Loucy (cell line): ENCODE results near the gene DNASE2B.

Source experiments
- H2AFZ ChIP-seq: fragments of 200-600 bp; sonication (generic); 2 replicates; pipeline ENCODE4 v1.6.0; 2016; ENCODE audit warnings: antibody characterized with exemption, mild to moderate bottlenecking, low read length, moderate library complexity
- H3F3A ChIP-seq: fragments of 200-600 bp; 2 replicates; pipeline ENCODE4 v1.6.0; 2016; ENCODE audit warnings: antibody characterized with exemption, low read depth, mild to moderate bottlenecking
- H3K27me3 ChIP-seq: fragments of 200-600 bp; sonication (generic); 2 replicates; pipeline ENCODE4 v1.6.1; 2014; ENCODE audit warnings: low read length, mild to moderate bottlenecking; ENCODE audit not compliant: insufficient read depth, poor library complexity, severe bottlenecking
- H3K36me3 ChIP-seq: fragments of 200-600 bp; sonication (generic); 2 replicates; pipeline ENCODE4 v1.6.1; 2016; ENCODE audit warnings: low read length; ENCODE audit not compliant: insufficient read depth
- H3K4me1 ChIP-seq: fragments of 200-600 bp; sonication (generic); 2 replicates; pipeline ENCODE4 v1.5.1; 2014; ENCODE audit warnings: low read length, mild to moderate bottlenecking; ENCODE audit not compliant: insufficient read depth, poor library complexity, severe bottlenecking
- H3K4me2 ChIP-seq: fragments of 200-600 bp; sonication (generic); 2 replicates; pipeline ENCODE4 v1.6.0; 2014; ENCODE audit warnings: antibody characterized with exemption, low read length, low read depth, mild to moderate bottlenecking; ENCODE audit not compliant: poor library complexity, severe bottlenecking
- H3K4me3 ChIP-seq: fragments of 200-600 bp; sonication (generic); 2 replicates; pipeline ENCODE4 v1.5.1; 2014; ENCODE audit warnings: low read length, mild to moderate bottlenecking, mixed read lengths; ENCODE audit not compliant: poor library complexity, severe bottlenecking
- H3K79me2 ChIP-seq: fragments of 200-600 bp; sonication (generic); 2 replicates; pipeline ENCODE4 v1.6.1; 2014; ENCODE audit warnings: low read length; ENCODE audit not compliant: insufficient read depth
- H3K9ac ChIP-seq: fragments of 200-600 bp; sonication (generic); 2 replicates; pipeline ENCODE4 v1.6.0; 2014; ENCODE audit warnings: mild to moderate bottlenecking, low read depth, low read length, moderate library complexity; ENCODE audit not compliant: poor library complexity, severe bottlenecking
- H3K9me2 ChIP-seq: fragments of 200-600 bp; sonication (generic); replicated peaks from 2 replicates; pipeline ENCODE4 v1.6.1; 2016; ENCODE audit warnings: low read depth, low read length, mixed read lengths
- H3K9me3 ChIP-seq: fragments of 200-600 bp; sonication (generic); 2 replicates; pipeline ENCODE4 v1.6.1; 2014; ENCODE audit warnings: mild to moderate bottlenecking, antibody characterized with exemption, low read length, low read depth; ENCODE audit not compliant: insufficient read depth
- H4K20me1 ChIP-seq: fragments of 200-600 bp; sonication (generic); 2 replicates; pipeline ENCODE4 v1.6.0; 2014; ENCODE audit warnings: antibody characterized with exemption, low read length, mild to moderate bottlenecking; ENCODE audit not compliant: insufficient read depth, poor library complexity, severe bottlenecking
- EZH2phosphoT487 ChIP-seq: fragments of 200-600 bp; IDR thresholded peaks from 2 replicates; pipeline ENCODE4 v1.6.1; 2018; ENCODE audit warnings: antibody characterized with exemption, mild to moderate bottlenecking, moderate library complexity, borderline replicate concordance
- TF ChIP-seq, protein P1 (sequence below): fragments of 200-600 bp; sonication (generic); conservative IDR thresholded peaks from 2 replicates; pipeline ENCODE4 v1.5.1; 2014; ENCODE audit warnings: mild to moderate bottlenecking, antibody characterized with exemption, low read length

Gene DNASE2B

DNA sequence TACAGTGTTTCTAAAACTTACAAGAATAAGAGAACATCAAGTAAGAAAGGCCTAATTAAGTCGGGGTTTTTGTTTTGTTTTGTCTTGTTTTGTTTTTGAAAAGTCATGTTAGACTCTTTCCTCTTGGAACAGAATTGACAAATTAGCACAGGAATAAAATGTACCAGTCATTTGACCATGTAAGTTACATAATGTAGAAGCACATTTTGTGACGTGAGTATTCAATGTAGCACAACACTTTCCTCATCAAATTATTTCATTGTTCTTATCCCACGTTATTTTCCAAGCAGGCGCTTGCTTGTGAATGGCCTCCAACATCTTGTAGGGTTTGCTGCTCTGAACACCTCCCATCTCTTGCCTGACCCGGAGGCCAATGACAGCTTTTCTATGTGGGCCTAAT, 34.7 kb upstream of the DNASE2B start:
- Histone ChIP-seq H2AFZ (no peak overlapping the region), H3K9me2 (no peaks in the 10 kb centered on the region), H3K4me3 (no peak overlapping the region), H3K79me2 (no peaks in the 10 kb centered on the region), H3K4me1 (peaks cover 7% of the 10 kb centered on the region), H3K27me3 (no peaks in the 10 kb centered on the region), H3F3A (no peaks in the 10 kb centered on the region), H3K9ac (no peak overlapping the region), H3K9me3 (no peaks in the 10 kb centered on the region), H4K20me1 (no peaks in the 10 kb centered on the region), H3K4me2 (no peak overlapping the region), H3K36me3 (no peaks in the 10 kb centered on the region)
- TF ChIP-seq EZH2phosphoT487, result no peak
- TF ChIP-seq, protein P1, sequence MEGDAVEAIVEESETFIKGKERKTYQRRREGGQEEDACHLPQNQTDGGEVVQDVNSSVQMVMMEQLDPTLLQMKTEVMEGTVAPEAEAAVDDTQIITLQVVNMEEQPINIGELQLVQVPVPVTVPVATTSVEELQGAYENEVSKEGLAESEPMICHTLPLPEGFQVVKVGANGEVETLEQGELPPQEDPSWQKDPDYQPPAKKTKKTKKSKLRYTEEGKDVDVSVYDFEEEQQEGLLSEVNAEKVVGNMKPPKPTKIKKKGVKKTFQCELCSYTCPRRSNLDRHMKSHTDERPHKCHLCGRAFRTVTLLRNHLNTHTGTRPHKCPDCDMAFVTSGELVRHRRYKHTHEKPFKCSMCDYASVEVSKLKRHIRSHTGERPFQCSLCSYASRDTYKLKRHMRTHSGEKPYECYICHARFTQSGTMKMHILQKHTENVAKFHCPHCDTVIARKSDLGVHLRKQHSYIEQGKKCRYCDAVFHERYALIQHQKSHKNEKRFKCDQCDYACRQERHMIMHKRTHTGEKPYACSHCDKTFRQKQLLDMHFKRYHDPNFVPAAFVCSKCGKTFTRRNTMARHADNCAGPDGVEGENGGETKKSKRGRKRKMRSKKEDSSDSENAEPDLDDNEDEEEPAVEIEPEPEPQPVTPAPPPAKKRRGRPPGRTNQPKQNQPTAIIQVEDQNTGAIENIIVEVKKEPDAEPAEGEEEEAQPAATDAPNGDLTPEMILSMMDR, result no peak

DNA sequence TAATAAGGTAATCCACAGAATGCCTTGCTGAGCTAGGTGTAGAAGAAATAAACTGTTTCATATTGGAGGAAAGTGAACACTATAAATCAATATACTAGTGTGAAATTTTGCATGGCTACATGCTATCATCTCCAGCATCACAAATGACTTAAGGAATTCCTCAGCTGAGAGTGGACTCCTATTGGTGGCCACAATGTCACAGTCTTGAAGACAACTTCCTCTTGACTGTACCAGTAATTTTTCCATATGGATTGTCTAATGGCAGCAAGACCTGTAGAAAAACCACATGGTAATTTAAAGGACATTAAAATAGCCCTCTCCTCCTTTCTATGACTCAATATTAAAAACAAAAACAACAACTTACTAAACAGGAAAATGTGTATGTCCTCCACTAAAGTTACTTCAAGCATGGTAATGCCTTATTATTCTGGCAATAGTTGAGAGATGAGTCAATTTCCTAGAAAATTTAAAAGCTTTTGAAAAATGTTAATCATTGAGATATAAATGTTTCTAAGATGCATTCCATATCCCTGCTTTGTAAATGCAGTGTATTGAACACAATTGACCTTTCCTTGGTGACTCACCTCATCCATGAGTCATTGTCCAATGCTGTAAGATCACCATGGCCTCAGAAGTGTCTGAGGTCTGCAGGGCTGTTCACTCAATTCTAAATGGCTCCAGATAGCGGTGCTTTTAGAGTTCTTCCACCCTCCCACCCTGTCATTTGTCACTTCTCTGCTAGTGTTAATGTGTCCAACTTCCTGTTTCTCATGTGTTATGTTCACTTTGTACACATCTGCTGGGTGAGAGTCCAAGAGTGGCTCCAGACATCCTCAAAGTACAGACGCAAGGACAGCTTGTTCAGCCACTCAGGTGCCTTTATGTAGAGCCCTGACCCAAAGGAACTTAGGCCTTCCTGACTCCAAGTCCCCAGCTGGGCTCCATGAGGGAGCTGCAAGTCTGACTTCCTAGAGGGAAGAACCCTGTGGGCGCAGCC, 32.8 kb upstream of the DNASE2B start:
- H3F3A ChIP-seq, result no peaks in the 10 kb centered on the region
- no peaks in the 10 kb centered on the region for H3K27me3 ChIP-seq
- H3K4me1 ChIP-seq, result peaks cover 7% of the 10 kb centered on the region
- H3K36me3 ChIP-seq, result no peaks in the 10 kb centered on the region
- no peak overlapping the region for H3K4me2 ChIP-seq
- H4K20me1 ChIP-seq, result no peaks in the 10 kb centered on the region
- H3K79me2 ChIP-seq, result no peaks in the 10 kb centered on the region
- H3K9ac ChIP-seq, result no peak overlapping the region
- H3K9me3 ChIP-seq, result no peaks in the 10 kb centered on the region
- no peak for TF ChIP-seq EZH2phosphoT487
- TF ChIP-seq, protein P1, result no peak
- H2AFZ ChIP-seq, result peak overlapping the region; percentile 26; the same call in 1 of the 2 replicates
- no peaks in the 10 kb centered on the region for H3K9me2 ChIP-seq
- H3K4me3 ChIP-seq, result no peak overlapping the region

DNA sequence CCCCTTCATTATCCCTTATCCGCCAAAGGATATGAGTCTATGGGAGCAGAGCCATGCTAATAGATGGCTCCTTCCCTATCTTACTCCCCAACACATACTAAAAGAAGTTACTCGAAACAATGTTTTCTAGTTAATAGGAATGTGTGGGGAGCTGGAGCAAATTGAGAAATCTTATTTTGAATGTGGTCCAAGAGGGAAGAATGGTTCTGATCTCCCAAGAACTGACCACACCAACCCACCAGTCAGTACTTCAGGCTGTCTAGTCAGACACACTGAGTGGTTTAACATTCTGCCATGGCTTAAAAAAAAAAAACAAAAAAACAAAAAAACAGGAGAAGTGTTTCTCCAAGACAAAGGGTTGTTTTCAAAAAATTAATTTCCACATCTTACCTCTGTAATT, 31.5 kb upstream of the DNASE2B start:
- Histone ChIP-seq H4K20me1 (no peaks in the 10 kb centered on the region), H2AFZ (no peak overlapping the region), H3K9ac (no peak overlapping the region), H3K4me1 (peaks cover 7% of the 10 kb centered on the region), H3K36me3 (no peaks in the 10 kb centered on the region), H3F3A (no peaks in the 10 kb centered on the region), H3K79me2 (no peaks in the 10 kb centered on the region), H3K4me3 (no peak overlapping the region), H3K9me2 (no peaks in the 10 kb centered on the region), H3K4me2 (no peak overlapping the region), H3K27me3 (no peaks in the 10 kb centered on the region), H3K9me3 (no peaks in the 10 kb centered on the region)
- no peak for TF ChIP-seq EZH2phosphoT487
- TF ChIP-seq, protein P1, result no peak
